Measurements from ENCODE around the gene ACBD4. TPM values are rescaled to one million over a fixed set of nuclear protein-coding genes. Genes with fewer than 3 reads are reported as not detected.

The ACBD4 gene, protein sequence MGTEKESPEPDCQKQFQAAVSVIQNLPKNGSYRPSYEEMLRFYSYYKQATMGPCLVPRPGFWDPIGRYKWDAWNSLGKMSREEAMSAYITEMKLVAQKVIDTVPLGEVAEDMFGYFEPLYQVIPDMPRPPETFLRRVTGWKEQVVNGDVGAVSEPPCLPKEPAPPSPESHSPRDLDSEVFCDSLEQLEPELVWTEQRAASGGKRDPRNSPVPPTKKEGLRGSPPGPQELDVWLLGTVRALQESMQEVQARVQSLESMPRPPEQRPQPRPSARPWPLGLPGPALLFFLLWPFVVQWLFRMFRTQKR
- 10 to 100 TPM in 1 of 2 donors, 1 to 10 TPM in 1; 3.2 to 10.4 TPM for total RNA-seq
- polyA plus RNA-seq (ENCODE audit: insufficient read length in 2 of 2) = 10 to 100 TPM; 11.7 to 14.2 TPM
- long read RNA-seq, donor 1 = 0 reads
- long read RNA-seq, donor 2 = 0 reads
- long read RNA-seq, donor 3 = 0 reads
- long read RNA-seq, donor 4, partial matches to known transcripts = 0 of 1 reads
- long read RNA-seq, donor 4, other reads (novel, unspliced or antisense) = 0 of 1 reads

DNA sequence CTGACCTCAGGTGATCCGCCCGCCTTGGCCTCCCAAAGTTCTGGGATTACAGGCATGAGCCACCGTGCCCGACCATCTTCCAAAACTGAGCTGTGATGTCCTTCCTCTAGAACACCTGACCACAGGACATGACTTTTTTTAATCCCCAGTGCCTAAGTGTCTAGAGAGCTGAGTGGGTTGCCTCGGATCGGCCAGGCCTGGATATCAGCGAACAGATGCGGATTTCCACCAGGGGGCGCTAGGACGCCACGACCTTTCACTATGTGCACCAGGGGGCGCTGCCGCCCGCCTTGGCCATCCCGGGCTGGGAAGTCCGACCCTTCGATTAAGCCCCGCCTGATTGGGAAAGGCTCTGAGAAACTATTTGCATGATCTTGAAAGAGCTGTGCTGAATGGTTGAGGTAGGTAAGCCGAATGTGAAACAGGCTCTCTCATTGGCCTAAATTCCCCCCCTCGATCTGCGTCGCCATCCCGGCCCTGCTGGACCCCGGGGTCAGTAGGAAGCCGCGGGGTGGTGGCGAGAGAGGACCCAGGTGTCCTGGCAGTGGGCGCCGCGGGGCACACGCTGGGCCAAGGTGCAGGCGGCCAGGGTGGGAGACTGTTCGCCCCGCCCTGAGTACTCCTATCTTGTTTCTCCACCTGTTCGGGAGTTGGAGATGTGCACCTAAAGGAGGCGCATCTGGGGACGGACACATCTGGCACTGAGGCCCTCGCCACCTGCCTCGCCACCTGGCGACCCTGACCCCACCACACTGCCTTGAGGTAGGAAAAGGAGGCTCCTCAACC, at the start of gene ACBD4:
Gene ACBD4 (plus strand): TSS at position 496 of the 786 bp plus-strand sequence. CDS start 458 bp downstream, outside the sequence.
- H3K4me1 ChIP-seq (ENCODE audit: control insufficient read depth, insufficient read depth, low read length) = peaks cover 44% of the 10 kb centered on the region
- no peaks in the 10 kb centered on the region for H3K27me3 ChIP-seq (ENCODE audit: control insufficient read depth, insufficient read depth, low read length)
- H3K9me3 ChIP-seq (ENCODE audit: control insufficient read depth, insufficient read depth, low read length) = no peaks in the 10 kb centered on the region
- peak within 1 kb of the TSS; percentile 82 for H3K4me3 ChIP-seq (ENCODE audit: low read depth, low read length)
- peak in 5 of 6 donors; percentile 92 to 99 (median 96) for DNase-seq (ENCODE audit: low read depth in 4 of 6, low spot score in 6 of 6)
- H3K36me3 ChIP-seq (ENCODE audit: control insufficient read depth, insufficient read depth, low read length) = peaks cover 16% of the 10 kb centered on the region
- H3K27ac ChIP-seq (ENCODE audit: low read depth, low read length) = peak within 1 kb of the TSS; percentile 69
- WGBS (ENCODE audit: insufficient coverage) = 10% methylated on average over 34 of the region's 40 CpGs

DNA sequence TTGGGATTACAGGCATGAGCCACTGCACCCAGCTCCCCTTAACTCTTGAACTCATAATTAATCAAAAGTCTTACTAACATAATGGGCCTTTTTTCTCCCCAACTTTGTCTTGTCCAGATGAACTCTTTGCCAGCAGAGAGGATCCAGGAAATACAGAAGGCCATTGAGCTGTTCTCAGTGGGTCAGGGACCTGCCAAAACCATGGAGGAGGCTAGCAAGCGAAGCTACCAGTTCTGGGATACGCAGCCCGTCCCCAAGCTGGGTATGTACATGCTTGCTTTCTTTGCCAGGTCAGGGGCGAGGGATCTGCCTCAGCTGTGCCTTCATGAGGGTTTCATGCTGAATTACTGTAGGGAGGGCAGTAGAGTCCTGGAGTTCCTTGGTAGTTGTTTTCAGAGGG, 49.1 kb upstream of the ACBD4 start:
- Histone ChIP-seq H3K9me3 (ENCODE audit: control insufficient read depth, insufficient read depth, low read length) (no peaks in the 10 kb centered on the region), H3K4me3 (ENCODE audit: low read depth, low read length) (no peak overlapping the region), H3K4me1 (ENCODE audit: control insufficient read depth, insufficient read depth, low read length) (peaks cover 36% of the 10 kb centered on the region), H3K27me3 (ENCODE audit: control insufficient read depth, insufficient read depth, low read length) (no peaks in the 10 kb centered on the region), H3K27ac (ENCODE audit: low read depth, low read length) (peak overlapping the region; percentile 31), H3K36me3 (ENCODE audit: control insufficient read depth, insufficient read depth, low read length) (peaks cover 66% of the 10 kb centered on the region)
- WGBS (ENCODE audit: insufficient coverage) = 36% methylated on average over 3 of the region's 4 CpGs
- DNase-seq (ENCODE audit: low read depth in 4 of 6, low spot score in 6 of 6) = peak in 2 of 6 donors; percentile 45 to 78

DNA sequence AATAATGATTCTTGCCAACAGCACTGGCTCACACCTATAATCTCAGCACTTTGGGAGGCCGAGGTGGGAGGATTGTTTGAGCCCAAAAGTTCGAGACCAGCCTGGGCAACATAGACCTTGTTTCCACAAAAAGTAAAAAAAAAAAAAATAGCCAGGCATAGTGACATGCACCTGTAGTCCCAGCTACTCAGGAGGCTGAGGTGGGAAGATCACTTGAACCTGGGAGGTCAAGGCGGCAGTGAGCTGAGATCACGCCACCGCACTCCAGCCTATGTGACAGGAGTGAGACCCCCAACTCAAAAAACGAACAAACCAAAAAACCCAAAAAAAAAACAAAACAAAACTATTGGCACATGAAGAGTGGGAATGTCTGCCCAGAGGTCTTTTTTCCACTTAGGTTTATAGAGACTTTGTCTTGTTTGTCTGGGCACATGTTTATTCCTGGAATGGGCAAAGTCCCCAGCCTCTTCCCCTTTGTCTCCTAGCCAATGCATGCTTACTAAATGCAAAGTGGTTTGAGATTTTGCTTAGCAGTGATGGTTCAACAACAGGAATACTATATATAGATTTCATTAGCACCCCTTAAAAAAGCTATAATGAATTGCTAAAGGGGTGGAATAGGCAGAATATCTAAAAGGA, 48.5 kb upstream of the ACBD4 start:
- H3K9me3 ChIP-seq (ENCODE audit: control insufficient read depth, insufficient read depth, low read length) = no peaks in the 10 kb centered on the region
- H3K27ac ChIP-seq (ENCODE audit: low read depth, low read length) = peak overlapping the region; percentile 60
- 71% methylated on average over 1 of the region's 6 CpGs for WGBS (ENCODE audit: insufficient coverage)
- peaks cover 38% of the 10 kb centered on the region for H3K4me1 ChIP-seq (ENCODE audit: control insufficient read depth, insufficient read depth, low read length)
- no peaks in the 10 kb centered on the region for H3K27me3 ChIP-seq (ENCODE audit: control insufficient read depth, insufficient read depth, low read length)
- H3K4me3 ChIP-seq (ENCODE audit: low read depth, low read length) = no peak overlapping the region
- DNase-seq (ENCODE audit: low read depth in 4 of 6, low spot score in 6 of 6) = peak in 2 of 6 donors; percentile 25 to 83
- H3K36me3 ChIP-seq (ENCODE audit: control insufficient read depth, insufficient read depth, low read length) = peaks cover 64% of the 10 kb centered on the region

DNA sequence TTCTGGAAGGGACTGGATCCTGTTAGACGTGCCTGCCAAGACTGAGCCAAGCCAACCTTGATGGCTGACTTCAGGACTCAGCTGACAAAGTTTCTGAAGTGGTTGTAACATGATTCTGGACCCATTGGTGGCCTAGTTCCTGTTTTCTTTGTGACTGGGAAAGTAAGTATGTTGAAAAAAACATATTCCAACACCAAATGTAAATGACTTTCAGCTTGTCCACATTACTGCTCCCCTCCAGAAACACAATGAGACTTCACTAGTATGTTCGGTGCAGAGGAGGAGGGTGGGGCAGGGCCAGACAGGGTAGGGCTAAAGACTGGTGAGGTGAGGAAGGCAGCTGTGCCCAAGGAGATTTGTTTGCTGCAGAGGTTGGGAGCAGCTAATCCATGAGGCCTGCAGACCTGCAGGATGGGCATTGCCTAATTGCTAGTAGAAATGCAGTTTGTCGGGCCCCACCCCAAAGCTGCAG, 47.9 kb upstream of the ACBD4 start:
- Histone ChIP-seq H3K27ac (ENCODE audit: low read depth, low read length) (peak overlapping the region; percentile 60), H3K27me3 (ENCODE audit: control insufficient read depth, insufficient read depth, low read length) (no peaks in the 10 kb centered on the region), H3K36me3 (ENCODE audit: control insufficient read depth, insufficient read depth, low read length) (peaks cover 59% of the 10 kb centered on the region), H3K9me3 (ENCODE audit: control insufficient read depth, insufficient read depth, low read length) (no peaks in the 10 kb centered on the region), H3K4me1 (ENCODE audit: control insufficient read depth, insufficient read depth, low read length) (peaks cover 42% of the 10 kb centered on the region), H3K4me3 (ENCODE audit: low read depth, low read length) (no peak overlapping the region)
- WGBS (ENCODE audit: insufficient coverage) = 70% methylated on average over 2 of the region's 3 CpGs
- DNase-seq (ENCODE audit: low read depth in 4 of 6, low spot score in 6 of 6) = no peak

DNA sequence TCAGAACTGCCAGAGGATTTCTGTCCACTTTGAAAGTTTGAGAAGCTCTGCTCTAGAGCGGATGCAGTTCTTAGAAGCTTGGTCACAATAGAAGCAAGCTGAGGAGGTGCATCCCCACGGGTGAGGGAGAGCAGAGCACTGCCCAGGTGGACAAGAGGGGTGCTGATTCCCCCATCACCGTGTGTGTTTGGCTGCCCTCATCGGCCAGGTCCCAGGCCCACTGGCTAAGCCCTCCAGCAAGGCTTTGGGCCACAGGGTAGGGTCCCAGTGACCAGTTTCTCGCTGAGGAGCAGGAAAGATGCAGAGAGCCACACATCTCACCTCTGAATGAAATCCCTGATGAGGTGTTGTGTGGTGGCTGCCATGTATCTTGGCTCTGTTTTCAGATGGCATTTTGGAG, 47.5 kb upstream of the ACBD4 start:
- Histone ChIP-seq H3K27ac (ENCODE audit: low read depth, low read length) (peak overlapping the region; percentile 60), H3K4me3 (ENCODE audit: low read depth, low read length) (no peak overlapping the region), H3K9me3 (ENCODE audit: control insufficient read depth, insufficient read depth, low read length) (no peaks in the 10 kb centered on the region), H3K4me1 (ENCODE audit: control insufficient read depth, insufficient read depth, low read length) (peaks cover 46% of the 10 kb centered on the region), H3K36me3 (ENCODE audit: control insufficient read depth, insufficient read depth, low read length) (peaks cover 56% of the 10 kb centered on the region), H3K27me3 (ENCODE audit: control insufficient read depth, insufficient read depth, low read length) (no peaks in the 10 kb centered on the region)
- DNase-seq (ENCODE audit: low read depth in 4 of 6, low spot score in 6 of 6) = no peak
- 97% methylated on average over 5 of the region's 5 CpGs for WGBS (ENCODE audit: insufficient coverage)

DNA sequence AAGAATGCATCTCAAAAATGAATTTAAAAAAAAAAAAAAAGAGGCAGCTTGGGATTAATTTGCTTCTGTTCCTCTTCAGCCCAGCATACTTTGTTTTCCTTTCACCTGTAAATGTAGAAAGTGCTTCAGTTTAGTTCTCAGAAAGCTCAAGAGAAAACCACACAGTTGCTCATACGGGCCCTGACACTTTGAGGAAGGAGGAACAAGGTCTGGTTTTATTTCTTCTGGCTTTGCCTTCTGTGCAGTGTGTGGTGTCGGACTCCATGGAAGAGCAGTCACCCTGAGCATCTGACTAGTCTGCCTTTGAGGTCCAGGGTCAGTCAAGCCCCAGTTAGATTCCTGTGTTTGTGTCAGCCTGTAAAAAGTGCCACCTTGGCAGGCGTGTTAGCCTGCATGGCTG, 46.7 kb upstream of the ACBD4 start:
- 100% methylated on average over 2 of the region's 3 CpGs for WGBS (ENCODE audit: insufficient coverage)
- no peak for DNase-seq (ENCODE audit: low read depth in 4 of 6, low spot score in 6 of 6)
- H3K36me3 ChIP-seq (ENCODE audit: control insufficient read depth, insufficient read depth, low read length) = peaks cover 60% of the 10 kb centered on the region
- H3K27me3 ChIP-seq (ENCODE audit: control insufficient read depth, insufficient read depth, low read length) = no peaks in the 10 kb centered on the region
- H3K9me3 ChIP-seq (ENCODE audit: control insufficient read depth, insufficient read depth, low read length) = no peaks in the 10 kb centered on the region
- H3K4me1 ChIP-seq (ENCODE audit: control insufficient read depth, insufficient read depth, low read length) = peaks cover 53% of the 10 kb centered on the region
- H3K4me3 ChIP-seq (ENCODE audit: low read depth, low read length) = no peak overlapping the region
- H3K27ac ChIP-seq (ENCODE audit: low read depth, low read length) = no peak overlapping the region

DNA sequence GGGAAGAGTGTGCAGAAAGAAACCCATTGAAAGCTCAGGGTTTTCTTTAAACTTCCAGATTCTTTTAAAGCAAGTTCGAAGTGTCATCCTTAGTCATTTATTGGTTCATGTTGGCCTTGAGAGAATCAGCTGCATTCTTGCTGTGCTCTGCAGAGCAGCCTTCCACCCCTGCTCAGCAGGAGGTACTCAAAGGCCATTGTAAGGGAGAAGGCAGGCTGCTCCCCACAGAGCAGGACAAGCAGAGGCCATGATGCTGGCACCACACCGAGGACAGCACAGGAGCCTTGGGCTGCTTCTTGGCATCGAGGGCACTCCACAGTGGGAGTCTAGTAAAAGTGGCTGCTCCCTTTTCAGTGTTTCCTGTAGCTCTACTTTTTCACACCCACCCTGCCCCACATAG, 44.8 kb upstream of the ACBD4 start:
- 27% methylated on average over 2 of the region's 3 CpGs for WGBS (ENCODE audit: insufficient coverage)
- Histone ChIP-seq H3K4me1 (ENCODE audit: control insufficient read depth, insufficient read depth, low read length) (peaks cover 61% of the 10 kb centered on the region), H3K9me3 (ENCODE audit: control insufficient read depth, insufficient read depth, low read length) (no peaks in the 10 kb centered on the region), H3K4me3 (ENCODE audit: low read depth, low read length) (no peak overlapping the region), H3K27me3 (ENCODE audit: control insufficient read depth, insufficient read depth, low read length) (no peaks in the 10 kb centered on the region), H3K36me3 (ENCODE audit: control insufficient read depth, insufficient read depth, low read length) (peaks cover 66% of the 10 kb centered on the region), H3K27ac (ENCODE audit: low read depth, low read length) (no peak overlapping the region)
- peak in 1 of 6 donors; percentile 49 for DNase-seq (ENCODE audit: low read depth in 4 of 6, low spot score in 6 of 6)

DNA sequence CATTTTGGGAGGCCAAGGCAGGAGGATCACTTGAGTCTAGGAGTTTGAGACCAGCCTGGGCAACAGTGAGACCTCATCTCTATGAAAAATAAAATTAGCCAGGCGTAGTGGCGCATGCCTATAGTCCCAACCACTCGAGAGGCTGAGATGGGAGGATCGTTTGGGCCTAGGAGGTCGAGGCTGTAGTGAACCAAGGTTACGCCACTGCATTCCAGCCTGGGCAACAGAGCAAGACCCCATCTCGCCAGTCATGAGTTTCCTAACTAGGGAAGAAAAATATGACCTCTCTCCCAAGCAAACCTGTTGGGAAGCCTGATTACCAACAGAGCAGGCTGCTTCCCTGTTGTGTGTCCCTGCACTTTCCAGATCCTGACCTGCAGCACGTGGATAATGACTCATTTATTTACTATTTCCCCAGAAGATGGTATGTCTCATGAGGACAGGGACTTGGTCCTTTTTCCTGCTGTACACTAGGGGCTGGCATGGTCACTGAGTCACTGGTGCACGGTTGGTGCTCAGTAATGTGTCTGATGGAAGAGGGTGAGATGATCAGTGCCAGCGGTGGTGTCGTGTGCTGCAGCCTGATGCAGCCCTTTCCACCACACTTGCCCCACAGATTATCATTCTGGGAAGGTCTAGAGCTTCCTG, 43.6 kb upstream of the ACBD4 start:
- 94% methylated on average over 7 of the region's 11 CpGs for WGBS (ENCODE audit: insufficient coverage)
- Histone ChIP-seq H3K36me3 (ENCODE audit: control insufficient read depth, insufficient read depth, low read length) (peaks cover 67% of the 10 kb centered on the region), H3K27ac (ENCODE audit: low read depth, low read length) (peak overlapping the region; percentile 65), H3K27me3 (ENCODE audit: control insufficient read depth, insufficient read depth, low read length) (no peaks in the 10 kb centered on the region), H3K4me1 (ENCODE audit: control insufficient read depth, insufficient read depth, low read length) (peaks cover 62% of the 10 kb centered on the region), H3K4me3 (ENCODE audit: low read depth, low read length) (no peak overlapping the region), H3K9me3 (ENCODE audit: control insufficient read depth, insufficient read depth, low read length) (no peaks in the 10 kb centered on the region)
- no peak for DNase-seq (ENCODE audit: low read depth in 4 of 6, low spot score in 6 of 6)
